Measurements from ENCODE around the gene ENOX1.

The ENOX1 gene

DNA sequence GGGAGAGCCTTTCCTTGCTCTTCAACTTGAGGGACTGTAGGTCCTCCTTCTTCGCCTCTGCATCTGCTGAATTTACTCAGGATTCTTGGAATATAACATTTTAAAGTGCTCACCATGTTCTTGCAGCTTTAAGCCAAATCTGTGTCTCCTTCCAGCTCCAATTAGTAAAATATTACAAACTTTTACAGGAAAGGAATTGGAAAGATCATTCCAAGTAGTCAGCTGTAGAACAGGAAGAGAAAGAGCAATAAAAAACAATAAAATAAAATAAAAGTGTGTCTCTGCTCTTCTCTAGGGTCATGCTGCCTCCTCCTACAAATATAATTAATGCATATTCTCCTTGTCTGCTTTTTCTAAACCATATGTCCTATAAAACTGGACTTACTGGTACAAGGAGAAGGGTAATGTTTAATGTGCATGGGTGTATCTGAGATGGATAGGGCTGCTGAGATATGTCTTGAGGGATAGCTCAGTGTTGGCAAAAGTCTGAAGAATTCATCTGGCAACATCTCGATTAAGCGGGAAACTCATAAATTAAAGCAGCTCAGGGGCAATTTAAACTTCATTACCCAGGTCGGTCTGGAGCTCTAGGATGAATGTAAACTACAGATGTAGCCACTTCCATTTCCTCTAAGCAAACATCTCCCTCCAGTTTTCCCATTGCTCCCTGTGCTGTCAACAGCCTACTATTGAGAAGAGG is 25.0 kb downstream of the ENOX1 start:
- Histone ChIP-seq H3K9me3 (ENCODE audit: low read length) (no peaks in the 10 kb centered on the region), H3K4me1 (ENCODE audit: insufficient read depth, low read length, severe bottlenecking) (no peaks in the 10 kb centered on the region), H3K4me3 (ENCODE audit: low read depth, low read length, poor library complexity, severe bottlenecking) (no peak overlapping the region), H3K9ac (ENCODE audit: low read length) (no peak overlapping the region), H3K4me2 (ENCODE audit: low read length) (no peak overlapping the region), H3K9me2 (ENCODE audit: low read depth, low read length) (no peaks in the 10 kb centered on the region), H3K27me3 (ENCODE audit: insufficient read depth, low read length) (no peaks in the 10 kb centered on the region), H3K27ac (ENCODE audit: low read depth, low read length, poor library complexity, severe bottlenecking) (no peak overlapping the region), H3F3A (ENCODE audit: insufficient read depth, low read length) (no peaks in the 10 kb centered on the region), H3K36me3 (ENCODE audit: insufficient read depth, low read length) (no peaks in the 10 kb centered on the region), H4K20me1 (ENCODE audit: insufficient read depth, low read length) (no peaks in the 10 kb centered on the region), H3K79me2 (ENCODE audit: insufficient read depth, low read length) (no peaks in the 10 kb centered on the region), H2AFZ (ENCODE audit: low read length) (no peak overlapping the region)
- no peak for TF ChIP-seq EZH2 (IDR thresholded peaks at IDR 0.05; ENCODE audit: borderline replicate concordance, low read length)
- TF ChIP-seq, protein P1, sequence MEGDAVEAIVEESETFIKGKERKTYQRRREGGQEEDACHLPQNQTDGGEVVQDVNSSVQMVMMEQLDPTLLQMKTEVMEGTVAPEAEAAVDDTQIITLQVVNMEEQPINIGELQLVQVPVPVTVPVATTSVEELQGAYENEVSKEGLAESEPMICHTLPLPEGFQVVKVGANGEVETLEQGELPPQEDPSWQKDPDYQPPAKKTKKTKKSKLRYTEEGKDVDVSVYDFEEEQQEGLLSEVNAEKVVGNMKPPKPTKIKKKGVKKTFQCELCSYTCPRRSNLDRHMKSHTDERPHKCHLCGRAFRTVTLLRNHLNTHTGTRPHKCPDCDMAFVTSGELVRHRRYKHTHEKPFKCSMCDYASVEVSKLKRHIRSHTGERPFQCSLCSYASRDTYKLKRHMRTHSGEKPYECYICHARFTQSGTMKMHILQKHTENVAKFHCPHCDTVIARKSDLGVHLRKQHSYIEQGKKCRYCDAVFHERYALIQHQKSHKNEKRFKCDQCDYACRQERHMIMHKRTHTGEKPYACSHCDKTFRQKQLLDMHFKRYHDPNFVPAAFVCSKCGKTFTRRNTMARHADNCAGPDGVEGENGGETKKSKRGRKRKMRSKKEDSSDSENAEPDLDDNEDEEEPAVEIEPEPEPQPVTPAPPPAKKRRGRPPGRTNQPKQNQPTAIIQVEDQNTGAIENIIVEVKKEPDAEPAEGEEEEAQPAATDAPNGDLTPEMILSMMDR (IDR thresholded peaks at IDR 0.05; ENCODE audit: low read length), result no peak

GRCh38 chr13:43760257-43760656 is 26.5 kb downstream of the ENOX1 start:
- H3K79me2 ChIP-seq (ENCODE audit: insufficient read depth, low read length), result no peaks in the 10 kb centered on the region
- H3K9ac ChIP-seq (ENCODE audit: low read length), result no peak overlapping the region
- H2AFZ ChIP-seq (ENCODE audit: low read length), result no peak overlapping the region
- H4K20me1 ChIP-seq (ENCODE audit: insufficient read depth, low read length), result no peaks in the 10 kb centered on the region
- no peaks in the 10 kb centered on the region for H3F3A ChIP-seq (ENCODE audit: insufficient read depth, low read length)
- H3K4me2 ChIP-seq (ENCODE audit: low read length), result no peak overlapping the region
- TF ChIP-seq EZH2 (IDR thresholded peaks at IDR 0.05; ENCODE audit: borderline replicate concordance, low read length), result no peak
- H3K36me3 ChIP-seq (ENCODE audit: insufficient read depth, low read length), result no peaks in the 10 kb centered on the region
- H3K27ac ChIP-seq (ENCODE audit: low read depth, low read length, poor library complexity, severe bottlenecking), result no peak overlapping the region
- no peaks in the 10 kb centered on the region for H3K9me3 ChIP-seq (ENCODE audit: low read length)
- no peaks in the 10 kb centered on the region for H3K4me1 ChIP-seq (ENCODE audit: insufficient read depth, low read length, severe bottlenecking)
- H3K9me2 ChIP-seq (ENCODE audit: low read depth, low read length), result no peaks in the 10 kb centered on the region
- H3K4me3 ChIP-seq (ENCODE audit: low read depth, low read length, poor library complexity, severe bottlenecking), result no peak overlapping the region
- no peaks in the 10 kb centered on the region for H3K27me3 ChIP-seq (ENCODE audit: insufficient read depth, low read length)

DNA sequence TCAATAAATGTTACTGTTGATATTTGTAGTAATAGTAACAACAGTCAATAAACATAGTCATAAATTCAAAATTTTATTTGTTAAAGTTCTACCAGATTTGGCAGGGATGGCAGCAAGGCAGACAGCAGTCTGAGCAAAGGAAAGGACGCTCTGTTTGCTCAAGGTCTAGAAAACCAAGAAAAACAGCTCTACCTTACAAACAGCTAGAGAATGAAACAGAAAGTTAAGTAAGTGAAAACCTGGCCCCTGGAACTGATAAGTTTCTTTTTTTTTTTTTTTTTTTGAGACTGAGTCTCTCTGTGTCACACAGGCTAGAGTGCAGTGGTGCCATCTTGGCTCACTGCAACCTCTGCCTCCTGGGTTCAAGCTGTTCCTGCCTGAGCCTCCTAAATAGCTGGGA is 27.9 kb downstream of the ENOX1 start:
- H3K9ac ChIP-seq (ENCODE audit: low read length), result no peak overlapping the region

More for the DNA sequence above, 27.9 kb downstream of the ENOX1 start:
- Histone ChIP-seq H3K79me2 (ENCODE audit: insufficient read depth, low read length) (no peaks in the 10 kb centered on the region), H3K4me1 (ENCODE audit: insufficient read depth, low read length, severe bottlenecking) (no peaks in the 10 kb centered on the region), H4K20me1 (ENCODE audit: insufficient read depth, low read length) (no peaks in the 10 kb centered on the region), H3K4me3 (ENCODE audit: low read depth, low read length, poor library complexity, severe bottlenecking) (no peak overlapping the region), H2AFZ (ENCODE audit: low read length) (no peak overlapping the region), H3K36me3 (ENCODE audit: insufficient read depth, low read length) (no peaks in the 10 kb centered on the region), H3K4me2 (ENCODE audit: low read length) (no peak overlapping the region), H3K9me2 (ENCODE audit: low read depth, low read length) (no peaks in the 10 kb centered on the region), H3K27ac (ENCODE audit: low read depth, low read length, poor library complexity, severe bottlenecking) (no peak overlapping the region), H3K27me3 (ENCODE audit: insufficient read depth, low read length) (no peaks in the 10 kb centered on the region), H3K9me3 (ENCODE audit: low read length) (no peaks in the 10 kb centered on the region), H3F3A (ENCODE audit: insufficient read depth, low read length) (no peaks in the 10 kb centered on the region)
- TF ChIP-seq, protein P1 (IDR thresholded peaks at IDR 0.05; ENCODE audit: low read length), result no peak
- TF ChIP-seq EZH2 (IDR thresholded peaks at IDR 0.05; ENCODE audit: borderline replicate concordance, low read length), result no peak

Data from OCI-LY1 (cell line).